Gastroesophageal sphincter (tissue), 3 donors: Measurements from ENCODE around the gene TRABD2B.

Experiments used
- CTCF ChIP-seq, 4 experiments: fragments of 200-600 bp in 2 of 4; fragments of 450-650 bp in 2 of 4; sonication (generic) in 1 of 4; IDR thresholded peaks; one replicate each; pipeline ENCODE4 v1.5.1; 2017 to 2019; ENCODE audit warnings: antibody characterized with exemption in 4 of 4, mild to moderate bottlenecking in 2 of 4, moderate library complexity in 2 of 4
- POLR2AphosphoS5 ChIP-seq: sonication (generic); formaldehyde crosslinking; IDR thresholded peaks from one replicate; pipeline ENCODE4 v1.6.1; 2017; ENCODE audit warnings: antibody characterized with exemption

GRCh38 chr1:47717341-47717740, 279.8 kb downstream of the TRABD2B start:
- TF ChIP-seq POLR2AphosphoS5, result no peak
- no peak for TF ChIP-seq CTCF (IDR thresholded peaks at IDR 0.05)
